HepG2 (cell line): ENCODE data around the gene VSIG2. TPM values are rescaled to one million over a fixed set of nuclear protein-coding genes. Genes with fewer than 3 reads are reported as not detected.

Experiments used
- ATAD3A ChIP-seq: sonication (generic); formaldehyde crosslinking; IDR thresholded peaks from 2 replicates; pipeline ENCODE4 v1.4.0; 2020; ENCODE audit warnings: missing genetic modification reagents
- ATF7 ChIP-seq, 2 experiments: fragments of 450-650 bp in 1 of 2; sonication (generic) in 1 of 2; formaldehyde crosslinking in 1 of 2; IDR thresholded peaks; 2 replicates each; pipeline versions ENCODE4 v1.4.0 to v1.6.1; 2016 to 2020; ENCODE audit warnings: antibody characterized with exemption in 1 of 2, mild to moderate bottlenecking in 1 of 2, missing genetic modification reagents in 1 of 2
- KDM6A ChIP-seq: IDR thresholded peaks from 2 replicates; pipeline ENCODE4 v1.6.1; 2016; ENCODE audit warnings: low read depth
- KMT2B ChIP-seq: IDR thresholded peaks from 2 replicates; pipeline ENCODE4 v1.6.1; 2016; ENCODE audit warnings: missing genetic modification reagents, missing compliant biosample characterization
- MED8 ChIP-seq: sonication (generic); formaldehyde crosslinking; IDR thresholded peaks from 2 replicates; pipeline ENCODE4 v1.8.1; 2023; ENCODE audit warnings: mild to moderate bottlenecking, missing genetic modification reagents; ENCODE audit not compliant: insufficient replicate concordance
- RBFOX2 ChIP-seq: fragments of 200-400 bp; formaldehyde crosslinking; IDR thresholded peaks from 2 replicates; pipeline ENCODE4 v1.6.1; 2017; ENCODE audit warnings: low read depth, mild to moderate bottlenecking, low read length
- RBM22 ChIP-seq: fragments of 200-400 bp; formaldehyde crosslinking; optimal IDR thresholded peaks from 2 replicates; pipeline ENCODE3; 2017; ENCODE audit warnings: mild to moderate bottlenecking, low read length, moderate library complexity
- RCOR2 ChIP-seq: IDR thresholded peaks from 2 replicates; pipeline ENCODE4 v1.6.1; 2016; ENCODE audit warnings: missing biosample characterization, missing genetic modification reagents
- RXRA ChIP-seq: sonication (generic); formaldehyde crosslinking; IDR thresholded peaks from 2 replicates; pipeline ENCODE4 v1.5.1; 2020; ENCODE audit warnings: missing genetic modification reagents
- SRSF9 ChIP-seq: fragments of 200-400 bp; formaldehyde crosslinking; IDR thresholded peaks from 2 replicates; pipeline ENCODE4 v1.6.1; 2018; ENCODE audit warnings: borderline replicate concordance, mild to moderate bottlenecking, low read depth, low read length; ENCODE audit not compliant: insufficient read depth, poor library complexity, severe bottlenecking
- ZEB1 ChIP-seq: IDR thresholded peaks from 2 replicates; pipeline ENCODE4 v1.6.1; 2012; ENCODE audit warnings: mild to moderate bottlenecking, low read depth, inconsistent platforms; ENCODE audit not compliant: insufficient replicate concordance
- ZNF10 ChIP-seq: sonication (generic); formaldehyde crosslinking; IDR thresholded peaks from 2 replicates; pipeline ENCODE4 v1.4.0; 2020; ENCODE audit warnings: mild to moderate bottlenecking, low read depth, missing genetic modification reagents, borderline replicate concordance
- ZNF17 ChIP-seq: sonication (generic); formaldehyde crosslinking; IDR thresholded peaks from 2 replicates; pipeline ENCODE4 v1.5.0; 2020; ENCODE audit warnings: mild to moderate bottlenecking, missing genetic modification reagents
- ZNF34 ChIP-seq: sonication (generic); formaldehyde crosslinking; IDR thresholded peaks from 2 replicates; pipeline ENCODE4 v1.4.0; 2020; ENCODE audit warnings: mild to moderate bottlenecking, missing genetic modification reagents, borderline replicate concordance
- ZNF484 ChIP-seq: sonication (generic); formaldehyde crosslinking; IDR thresholded peaks from 2 replicates; pipeline ENCODE4 v1.5.1; 2020; ENCODE audit warnings: mild to moderate bottlenecking, low read depth, missing genetic modification reagents, borderline replicate concordance
- ZNF547 ChIP-seq: sonication (generic); formaldehyde crosslinking; IDR thresholded peaks from 2 replicates; pipeline ENCODE4 v1.5.1; 2020; ENCODE audit warnings: mild to moderate bottlenecking, missing genetic modification reagents
- ZNF644 ChIP-seq: IDR thresholded peaks from 2 replicates; pipeline ENCODE4 v1.6.1; 2016; ENCODE audit warnings: low read depth
- ZNF709 ChIP-seq: sonication (generic); formaldehyde crosslinking; IDR thresholded peaks from 2 replicates; pipeline ENCODE4 v1.5.0; 2020; ENCODE audit warnings: mild to moderate bottlenecking, missing genetic modification reagents
- ZNF780A ChIP-seq: sonication (generic); formaldehyde crosslinking; IDR thresholded peaks from 2 replicates; pipeline ENCODE4 v1.8.0; 2022; ENCODE audit warnings: mild to moderate bottlenecking, missing genetic modification reagents, moderate library complexity
- ZNF841 ChIP-seq: sonication (generic); formaldehyde crosslinking; IDR thresholded peaks from 2 replicates; pipeline ENCODE4 v1.8.1; 2023; ENCODE audit warnings: missing genetic modification reagents, borderline replicate concordance
- polyA plus RNA-seq, 8 experiments: library from polyadenylated mRNA; depleted of rRNA in 3 of 8; stranded (reverse) in 7 of 8; unstranded in 1 of 8; fragments of >200 nt; fragmentation: Illumina TruSeq in 4 of 8; extraction: Trizol in 4 of 8; gene quantifications; 2 replicates each; pipeline versions ENCODE4 v1.2.1 to v1.2.3, GENCODE V29; 2011 to 2016; ENCODE audit warnings: low read depth in 4 of 8, missing spikeins in 1 of 8, mixed read lengths in 1 of 8; ENCODE audit not compliant: insufficient read depth in 1 of 8
- total RNA-seq, 5 experiments: library from RNA; depleted of rRNA; stranded (reverse); fragments of >200 nt; fragmentation: Illumina TruSeq; extraction: Trizol; gene quantifications; 2 replicates each; pipeline ENCODE4 v1.2.3, GENCODE V29; 2016; ENCODE audit warnings: low read depth in 1 of 5
- TF ChIP-seq, protein P1 (sequence below), 2 experiments: IDR thresholded peaks; 2 replicates each; pipeline ENCODE4 v1.6.1; 2011 to 2012; ENCODE audit warnings: low read length in 2 of 2, borderline replicate concordance in 1 of 2, low read depth in 1 of 2, mild to moderate bottlenecking in 1 of 2, moderate library complexity in 1 of 2
- TF ChIP-seq, protein P2 (sequence below), 2 experiments: sonication (generic) in 1 of 2; formaldehyde crosslinking in 1 of 2; IDR thresholded peaks; 2 replicates each; pipeline versions ENCODE4 v1.4.0 to v1.6.1; 2016 to 2020; ENCODE audit warnings: borderline replicate concordance in 1 of 2, low read depth in 1 of 2, mild to moderate bottlenecking in 1 of 2, missing genetic modification reagents in 1 of 2

VSIG2 gene
- total and polyA plus RNA-seq, 2 of the 13 experiments (the other 11 are each of a cell fraction or from before 2014, with no cell fraction given): 0.80 to 2.7 TPM

DNA sequence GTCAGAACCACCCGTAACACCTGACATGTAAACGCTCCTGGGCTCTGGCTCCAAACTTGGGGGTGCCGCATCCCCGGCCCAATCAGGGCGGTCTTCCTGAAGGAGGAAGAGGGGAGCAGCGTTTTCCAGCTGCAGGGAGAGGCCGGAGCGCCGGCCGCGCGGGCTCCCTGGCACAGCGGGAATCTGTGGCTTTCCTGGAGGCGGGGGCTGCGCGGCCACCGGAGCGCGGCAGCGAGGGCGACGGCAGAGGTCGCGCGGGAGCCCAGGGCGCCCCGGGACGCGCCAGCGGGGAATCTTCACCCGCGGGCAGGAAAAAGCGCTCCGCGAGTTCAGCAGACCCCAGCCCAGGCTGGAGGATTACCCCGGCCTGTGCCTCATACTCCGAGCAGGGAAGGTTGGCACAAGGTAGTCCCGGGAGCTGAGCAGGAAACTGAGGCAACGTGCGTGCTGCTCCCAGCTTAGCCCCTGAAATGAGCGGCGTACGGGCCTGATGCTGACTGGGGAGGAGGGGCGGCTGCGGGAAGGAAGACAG, 10.6 kb upstream of the VSIG2 start (continued):
- TF ChIP-seq, protein P1, sequence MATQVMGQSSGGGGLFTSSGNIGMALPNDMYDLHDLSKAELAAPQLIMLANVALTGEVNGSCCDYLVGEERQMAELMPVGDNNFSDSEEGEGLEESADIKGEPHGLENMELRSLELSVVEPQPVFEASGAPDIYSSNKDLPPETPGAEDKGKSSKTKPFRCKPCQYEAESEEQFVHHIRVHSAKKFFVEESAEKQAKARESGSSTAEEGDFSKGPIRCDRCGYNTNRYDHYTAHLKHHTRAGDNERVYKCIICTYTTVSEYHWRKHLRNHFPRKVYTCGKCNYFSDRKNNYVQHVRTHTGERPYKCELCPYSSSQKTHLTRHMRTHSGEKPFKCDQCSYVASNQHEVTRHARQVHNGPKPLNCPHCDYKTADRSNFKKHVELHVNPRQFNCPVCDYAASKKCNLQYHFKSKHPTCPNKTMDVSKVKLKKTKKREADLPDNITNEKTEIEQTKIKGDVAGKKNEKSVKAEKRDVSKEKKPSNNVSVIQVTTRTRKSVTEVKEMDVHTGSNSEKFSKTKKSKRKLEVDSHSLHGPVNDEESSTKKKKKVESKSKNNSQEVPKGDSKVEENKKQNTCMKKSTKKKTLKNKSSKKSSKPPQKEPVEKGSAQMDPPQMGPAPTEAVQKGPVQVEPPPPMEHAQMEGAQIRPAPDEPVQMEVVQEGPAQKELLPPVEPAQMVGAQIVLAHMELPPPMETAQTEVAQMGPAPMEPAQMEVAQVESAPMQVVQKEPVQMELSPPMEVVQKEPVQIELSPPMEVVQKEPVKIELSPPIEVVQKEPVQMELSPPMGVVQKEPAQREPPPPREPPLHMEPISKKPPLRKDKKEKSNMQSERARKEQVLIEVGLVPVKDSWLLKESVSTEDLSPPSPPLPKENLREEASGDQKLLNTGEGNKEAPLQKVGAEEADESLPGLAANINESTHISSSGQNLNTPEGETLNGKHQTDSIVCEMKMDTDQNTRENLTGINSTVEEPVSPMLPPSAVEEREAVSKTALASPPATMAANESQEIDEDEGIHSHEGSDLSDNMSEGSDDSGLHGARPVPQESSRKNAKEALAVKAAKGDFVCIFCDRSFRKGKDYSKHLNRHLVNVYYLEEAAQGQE (IDR thresholded peaks at IDR 0.05; ENCODE audit: borderline replicate concordance in 1 of 2, low read depth in 1 of 2, low read length in 2 of 2): no peak
- TF ChIP-seq RCOR2 (CRISPR knock-in tag) (no peak), RXRA (CRISPR knock-in tag) (no peak), ZEB1 (no peak), ZNF644 (no peak), ATAD3A (CRISPR knock-in tag) (no peak), KMT2B (no peak), ZNF10 (no peak), ZNF547 (CRISPR knock-in tag) (peak; percentile 45; the same call in 1 of the 2 replicates), RBFOX2 (0 out of 2 replicates have a peak, but pooled peaks have one; percentile 9), KDM6A (CRISPR knock-in tag) (no peak), RBM22 (peak; percentile 87), ZNF17 (CRISPR knock-in tag) (no peak), ZNF34 (CRISPR knock-in tag) (no peak), SRSF9 (no peak), ZNF709 (CRISPR knock-in tag) (no peak), ZNF841 (CRISPR knock-in tag) (no peak), ZNF484 (no peak), ZNF780A (CRISPR knock-in tag) (no peak), ATF7 (IDR thresholded peaks at IDR 0.05) (no peak), ATF7 (CRISPR knock-in tag; IDR thresholded peaks at IDR 0.05) (no peak), MED8 (CRISPR knock-in tag) (no peak)
- TF ChIP-seq, protein P2, sequence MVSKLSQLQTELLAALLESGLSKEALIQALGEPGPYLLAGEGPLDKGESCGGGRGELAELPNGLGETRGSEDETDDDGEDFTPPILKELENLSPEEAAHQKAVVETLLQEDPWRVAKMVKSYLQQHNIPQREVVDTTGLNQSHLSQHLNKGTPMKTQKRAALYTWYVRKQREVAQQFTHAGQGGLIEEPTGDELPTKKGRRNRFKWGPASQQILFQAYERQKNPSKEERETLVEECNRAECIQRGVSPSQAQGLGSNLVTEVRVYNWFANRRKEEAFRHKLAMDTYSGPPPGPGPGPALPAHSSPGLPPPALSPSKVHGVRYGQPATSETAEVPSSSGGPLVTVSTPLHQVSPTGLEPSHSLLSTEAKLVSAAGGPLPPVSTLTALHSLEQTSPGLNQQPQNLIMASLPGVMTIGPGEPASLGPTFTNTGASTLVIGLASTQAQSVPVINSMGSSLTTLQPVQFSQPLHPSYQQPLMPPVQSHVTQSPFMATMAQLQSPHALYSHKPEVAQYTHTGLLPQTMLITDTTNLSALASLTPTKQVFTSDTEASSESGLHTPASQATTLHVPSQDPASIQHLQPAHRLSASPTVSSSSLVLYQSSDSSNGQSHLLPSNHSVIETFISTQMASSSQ (IDR thresholded peaks at IDR 0.05; ENCODE audit: low read depth): no peak
- TF ChIP-seq, protein P2 (CRISPR knock-in tag; IDR thresholded peaks at IDR 0.05; ENCODE audit: borderline replicate concordance): no peak
